CD1c-positive myeloid dendritic cell (primary cell): ENCODE data around the gene NTF3.

ENCODE experiments used
- DNase-seq: peaks from one replicate; pipeline ENCODE4 v3.0.0-alpha.2; 2016; ENCODE audit errors: extremely low spot score

The NTF3 gene

DNA sequence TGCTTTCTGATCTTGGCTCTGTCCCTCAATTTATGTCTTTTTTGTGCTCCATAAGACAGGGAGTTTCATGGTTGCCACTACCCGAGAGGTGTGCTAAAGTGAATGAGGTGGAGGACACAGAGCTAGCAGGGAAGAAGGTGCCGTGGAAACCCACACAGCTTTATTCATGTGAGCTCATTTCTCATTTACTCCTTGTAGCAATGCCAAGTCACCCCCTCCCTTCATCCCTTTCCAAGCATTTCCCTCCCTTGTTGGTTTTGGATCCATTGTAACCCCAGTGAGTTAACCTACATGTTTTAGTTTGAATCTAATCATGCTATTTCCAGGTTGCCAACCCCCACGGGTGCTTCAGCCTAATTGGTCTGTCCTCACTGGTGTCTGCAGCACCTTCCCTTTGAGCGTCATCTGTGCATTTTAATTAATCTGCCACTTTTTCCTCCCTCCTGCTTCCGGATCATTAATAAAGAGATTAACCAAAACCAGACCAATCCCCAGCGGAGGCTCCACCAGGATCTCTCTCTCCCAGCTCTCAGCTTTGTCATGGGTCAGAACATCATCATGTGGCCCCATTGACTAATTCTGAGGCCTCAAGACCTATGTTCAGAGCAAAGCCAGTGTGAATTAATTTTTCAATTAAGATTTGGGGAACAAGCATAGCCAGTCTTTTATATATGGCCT, 56.2 kb downstream of the NTF3 start:
- no peak for DNase-seq

DNA sequence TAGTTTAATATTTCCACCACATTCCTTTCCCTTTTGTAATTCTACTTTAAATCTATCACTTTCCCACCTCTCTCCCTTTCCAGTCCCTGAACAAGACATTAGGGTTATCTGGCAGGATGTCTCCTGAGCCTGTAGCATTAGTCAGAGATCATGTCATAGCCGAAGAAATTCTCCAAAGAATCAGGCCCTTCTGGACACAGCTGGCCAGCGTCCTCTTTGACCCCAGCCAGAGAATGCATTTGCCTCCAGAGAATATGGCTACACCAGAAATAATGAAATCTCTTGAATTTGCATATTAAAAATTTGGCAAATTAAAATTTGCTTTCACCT, 56.7 kb downstream of the NTF3 start:
- no peak for DNase-seq

- no peak for DNase-seq
These were observed 57.1 kb downstream of the NTF3 start for GRCh38 chr12:5489017-5489416.

DNA sequence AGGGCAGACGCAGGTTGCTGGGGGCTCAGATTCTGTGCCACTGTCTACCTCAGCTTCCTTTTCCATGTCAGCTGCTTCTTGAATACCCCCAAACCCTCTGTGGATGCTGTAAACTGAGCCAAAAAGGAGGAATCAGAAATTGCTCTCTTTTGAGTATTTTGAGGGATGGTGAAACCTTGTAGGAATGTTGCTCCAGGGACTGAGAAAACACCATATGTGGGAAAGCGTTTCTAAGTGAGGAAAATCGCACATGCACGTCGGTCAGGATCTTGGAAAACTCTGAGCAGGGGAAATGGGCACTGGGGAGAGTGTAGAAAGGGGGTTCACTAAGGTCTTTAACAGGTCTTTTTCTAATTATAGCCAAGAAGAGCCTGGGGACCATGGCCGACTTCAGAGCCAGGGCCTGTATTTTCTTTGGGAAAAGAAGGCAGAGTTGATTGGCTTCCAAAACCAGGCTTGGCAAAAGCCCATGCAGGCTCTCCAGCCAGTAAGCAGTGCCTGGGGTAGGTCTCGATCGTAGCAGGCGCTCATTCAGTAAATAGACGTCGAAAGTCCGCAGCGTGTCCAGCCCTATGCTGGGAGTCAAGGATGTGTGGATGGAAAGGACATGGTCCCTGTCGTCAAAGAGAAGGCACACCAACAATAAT, 58.0 kb downstream of the NTF3 start:
- no peak for DNase-seq

GRCh38 chr12:5492562-5492961, 60.7 kb downstream of the NTF3 start:
- no peak for DNase-seq

DNA sequence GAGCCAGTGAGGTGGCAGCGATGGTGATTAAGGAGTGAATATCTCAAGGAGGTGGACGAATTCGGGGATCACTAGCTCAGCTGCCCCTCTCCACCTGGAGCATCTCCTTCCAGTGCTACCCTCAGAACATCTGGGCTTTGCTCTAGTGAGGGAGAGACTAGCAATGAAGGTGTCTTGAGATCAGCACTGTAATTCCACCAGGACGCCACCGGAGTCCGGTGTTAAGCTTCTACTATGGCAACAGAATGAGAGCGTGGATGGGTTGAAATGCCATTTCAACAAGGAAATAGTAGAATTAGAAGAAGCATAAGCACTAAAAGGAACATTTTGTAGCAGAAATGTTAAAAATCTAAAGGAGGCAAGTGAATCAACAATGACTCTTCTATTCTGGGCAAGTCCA, 61.1 kb downstream of the NTF3 start:
- no peak for DNase-seq

- no peak for DNase-seq
These were observed 62.4 kb downstream of the NTF3 start for GRCh38 chr12:5494343-5494742.

GRCh38 chr12:5497329-5498053, 65.6 kb downstream of the NTF3 start:
- DNase-seq: no peak

DNA sequence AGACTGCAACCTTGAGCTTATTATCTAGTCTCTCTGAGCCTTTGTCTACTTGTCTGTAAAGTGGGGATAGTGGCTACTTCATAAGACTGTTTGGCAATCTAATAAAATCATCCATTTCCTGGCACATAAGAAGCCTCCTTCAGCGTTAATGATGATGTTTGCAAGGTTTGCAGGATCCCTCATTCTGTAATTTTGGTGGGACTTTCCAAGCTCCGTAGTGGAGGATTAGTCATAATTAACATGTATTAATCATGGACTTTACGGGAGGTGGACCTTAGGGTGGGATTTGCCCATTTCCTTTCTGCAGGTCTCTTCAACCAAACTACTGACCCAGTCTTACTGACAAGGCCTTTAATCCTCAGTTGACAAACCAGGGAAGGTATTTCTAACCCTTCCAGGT, 66.2 kb downstream of the NTF3 start:
- no peak for DNase-seq

- no peak for DNase-seq
These were observed 66.9 kb downstream of the NTF3 start for GRCh38 chr12:5498806-5499205.

- DNase-seq: no peak
These were observed 67.8 kb downstream of the NTF3 start for GRCh38 chr12:5499566-5500330.

GRCh38 chr12:5500331-5500659, 68.4 kb downstream of the NTF3 start:
- no peak for DNase-seq

DNA sequence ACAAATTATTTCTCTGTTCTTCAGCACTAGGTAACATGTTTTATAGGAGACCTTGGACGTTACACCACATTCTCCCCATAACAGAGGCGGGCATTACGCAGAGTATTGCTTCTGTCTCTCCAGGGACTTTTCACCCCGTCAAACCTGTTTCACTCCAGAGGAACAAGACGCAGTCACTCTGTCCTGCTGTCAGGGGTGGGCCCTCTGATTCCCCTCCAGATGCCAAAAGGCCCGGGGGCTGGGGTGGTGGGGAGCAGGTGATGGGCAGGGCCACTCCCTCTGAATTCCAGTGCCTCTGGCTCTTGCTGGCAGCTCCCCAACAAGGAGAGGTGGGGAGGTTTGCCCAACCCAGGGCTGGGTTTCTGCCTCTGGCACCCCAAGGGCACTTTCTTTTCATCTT, 71.9 kb downstream of the NTF3 start:
- DNase-seq: no peak

- no peak for DNase-seq
These were observed 73.2 kb downstream of the NTF3 start for GRCh38 chr12:5505116-5505515.

DNA sequence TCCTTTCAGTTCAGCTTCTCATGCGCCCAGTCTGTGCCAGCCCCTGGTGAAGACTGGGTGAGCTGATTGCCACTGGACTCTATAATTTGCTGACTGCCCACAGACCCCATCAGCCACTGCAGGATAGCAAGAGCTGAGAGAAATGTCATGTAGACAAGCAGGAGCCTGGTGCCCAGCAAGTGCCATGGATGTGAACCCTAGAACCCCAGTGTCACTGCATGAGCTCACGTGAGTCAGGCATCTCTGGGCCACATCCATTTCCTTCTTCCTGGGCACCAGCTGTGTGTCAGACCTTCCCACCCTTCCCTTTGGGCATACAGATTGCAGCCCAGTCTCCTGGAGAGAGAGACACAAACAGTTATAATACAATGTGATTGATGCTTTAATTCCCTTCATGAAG, 73.8 kb downstream of the NTF3 start:
- no peak for DNase-seq

DNA sequence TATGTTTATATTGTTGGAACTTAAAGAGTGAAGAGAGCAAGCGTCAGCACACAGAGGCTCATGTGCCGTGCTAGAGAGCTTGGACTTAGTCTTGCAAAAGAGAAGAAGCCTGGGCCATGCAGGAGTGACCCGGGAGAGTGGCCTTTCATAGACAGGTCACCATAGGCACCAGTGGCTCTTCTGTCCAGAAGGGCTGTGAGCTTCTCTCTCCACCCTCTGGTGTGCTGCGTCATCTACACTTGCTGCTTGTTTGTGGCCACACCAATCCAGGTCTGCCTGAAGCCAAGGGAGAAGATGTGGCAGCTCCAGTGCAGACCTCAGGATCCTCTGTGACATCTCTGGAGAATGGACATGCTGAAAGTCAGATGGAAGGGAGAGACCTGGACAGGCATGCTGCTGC, 74.4 kb downstream of the NTF3 start:
- no peak for DNase-seq

- DNase-seq: no peak
These were observed 74.9 kb downstream of the NTF3 start for GRCh38 chr12:5506821-5507231.

GRCh38 chr12:5507401-5507935, 75.6 kb downstream of the NTF3 start:
- DNase-seq: no peak

DNA sequence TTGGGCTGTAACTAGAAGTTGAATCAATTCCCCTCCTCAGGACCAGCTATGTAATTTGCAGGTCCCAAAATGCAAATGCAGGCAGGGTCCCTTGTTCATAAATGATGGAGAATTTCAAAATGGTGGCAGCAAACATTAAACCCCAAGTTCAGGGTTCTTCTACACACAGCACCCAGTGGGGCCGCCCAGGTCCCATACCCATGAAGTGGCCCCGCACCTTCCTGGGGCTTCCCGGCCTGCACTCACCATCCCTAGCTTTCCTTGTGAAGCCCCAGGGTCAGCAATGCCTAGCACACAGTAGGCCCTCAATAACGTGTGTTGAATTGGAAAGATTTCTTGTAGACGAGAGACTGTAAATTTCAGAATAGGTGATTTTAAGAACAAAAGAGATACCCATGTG, 76.0 kb downstream of the NTF3 start:
- no peak for DNase-seq

DNA sequence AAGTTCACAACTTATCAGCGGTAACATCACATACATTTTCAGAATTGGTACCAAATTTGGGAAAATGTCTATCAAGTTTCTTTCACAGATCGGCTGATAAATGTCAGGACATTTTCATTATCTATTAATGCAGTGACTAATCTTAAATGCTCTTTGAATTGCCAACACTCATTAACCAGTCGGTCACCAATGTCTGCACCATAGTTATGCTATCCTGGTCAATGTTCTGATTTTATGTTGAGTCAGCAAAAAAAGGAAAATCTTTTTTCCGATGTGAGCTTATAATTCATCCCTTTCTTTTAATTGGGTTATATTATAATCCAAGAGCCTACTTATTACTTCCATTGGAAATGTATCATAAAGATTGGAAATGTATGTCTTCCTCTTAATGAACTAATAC, 77.2 kb downstream of the NTF3 start:
- no peak for DNase-seq

- DNase-seq: no peak
These were observed 77.6 kb downstream of the NTF3 start for GRCh38 chr12:5509557-5509956.

DNA sequence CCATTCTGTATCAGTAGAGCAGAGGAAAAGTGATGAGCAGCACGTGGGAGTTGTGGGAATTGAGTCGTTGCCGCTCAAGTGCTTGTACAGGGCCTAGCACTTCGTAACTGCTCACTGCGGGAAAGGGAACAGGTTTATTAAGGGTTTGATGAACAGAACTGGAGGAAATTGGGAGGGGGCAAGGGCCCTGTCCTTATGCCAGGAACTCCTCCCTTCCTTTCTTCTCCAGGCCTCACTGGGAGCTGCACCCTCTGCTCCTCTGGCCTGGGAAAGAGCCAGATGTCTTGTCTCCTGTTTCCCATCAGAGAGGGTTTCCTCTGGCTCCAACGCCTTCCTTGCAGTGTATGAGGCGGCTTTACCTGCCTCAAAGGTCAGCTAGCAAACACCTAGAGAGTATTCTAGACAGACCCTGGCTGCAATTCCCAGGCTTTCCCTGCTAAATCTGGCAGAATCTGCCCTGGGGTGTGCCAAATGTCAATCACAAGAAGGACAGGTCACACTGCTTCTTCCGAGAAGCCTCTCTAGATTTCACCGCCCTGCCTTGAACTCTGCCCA, 78.4 kb downstream of the NTF3 start:
- DNase-seq: no peak
